HG03097 (cell line): ENCODE results near the gene UVRAG.

Experiments used
- ATAC-seq: cut with Tn5 transposase; IDR thresholded peaks from one replicate; pipeline ENCODE4 v1.9.1; 2021; ENCODE audit not compliant: unreplicated experiment, low FRiP score

UVRAG gene

DNA sequence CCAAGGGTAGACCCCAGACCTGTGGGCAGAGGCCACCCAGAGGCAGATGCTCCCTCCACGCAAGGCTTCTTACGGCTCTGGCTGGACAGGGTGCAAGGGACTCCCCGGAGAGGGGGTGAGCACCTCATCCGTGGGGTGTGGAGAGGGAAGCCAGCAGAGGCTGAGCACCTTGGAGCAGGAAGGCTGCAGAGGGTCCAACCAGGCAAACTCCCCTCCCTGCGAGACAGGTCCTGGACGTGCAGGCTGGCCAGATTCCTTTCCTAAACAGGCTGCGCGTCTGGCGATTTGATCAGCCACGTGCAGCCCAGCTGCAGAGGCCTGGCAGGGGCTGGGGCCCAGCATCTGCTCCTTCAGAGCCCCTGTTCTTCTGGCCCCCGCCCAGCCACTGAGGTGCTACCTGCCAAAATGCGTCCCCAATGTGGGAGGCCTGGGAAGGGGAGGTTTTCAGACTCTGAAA is 342.0 kb downstream of the UVRAG start:
- no peak for ATAC-seq

DNA sequence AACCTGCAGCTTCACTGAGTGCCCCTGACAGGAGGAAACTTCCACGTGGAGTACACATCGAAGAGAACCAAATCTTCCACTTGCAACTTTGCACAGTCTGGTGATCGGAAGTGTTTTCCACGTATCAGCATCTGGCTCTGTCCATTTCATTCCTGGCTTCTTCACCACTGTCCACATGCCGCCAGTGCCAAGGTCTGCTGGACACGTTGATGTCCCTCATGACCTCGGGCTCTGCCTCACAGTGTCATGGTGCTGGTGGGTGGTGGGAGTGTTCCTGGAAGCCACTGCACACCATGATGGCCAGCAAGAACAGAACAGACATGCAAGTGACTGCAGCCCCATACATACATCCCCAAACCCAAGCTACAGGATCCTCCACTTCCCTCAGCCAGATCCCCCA is 342.9 kb downstream of the UVRAG start:
- ATAC-seq: no peak

DNA sequence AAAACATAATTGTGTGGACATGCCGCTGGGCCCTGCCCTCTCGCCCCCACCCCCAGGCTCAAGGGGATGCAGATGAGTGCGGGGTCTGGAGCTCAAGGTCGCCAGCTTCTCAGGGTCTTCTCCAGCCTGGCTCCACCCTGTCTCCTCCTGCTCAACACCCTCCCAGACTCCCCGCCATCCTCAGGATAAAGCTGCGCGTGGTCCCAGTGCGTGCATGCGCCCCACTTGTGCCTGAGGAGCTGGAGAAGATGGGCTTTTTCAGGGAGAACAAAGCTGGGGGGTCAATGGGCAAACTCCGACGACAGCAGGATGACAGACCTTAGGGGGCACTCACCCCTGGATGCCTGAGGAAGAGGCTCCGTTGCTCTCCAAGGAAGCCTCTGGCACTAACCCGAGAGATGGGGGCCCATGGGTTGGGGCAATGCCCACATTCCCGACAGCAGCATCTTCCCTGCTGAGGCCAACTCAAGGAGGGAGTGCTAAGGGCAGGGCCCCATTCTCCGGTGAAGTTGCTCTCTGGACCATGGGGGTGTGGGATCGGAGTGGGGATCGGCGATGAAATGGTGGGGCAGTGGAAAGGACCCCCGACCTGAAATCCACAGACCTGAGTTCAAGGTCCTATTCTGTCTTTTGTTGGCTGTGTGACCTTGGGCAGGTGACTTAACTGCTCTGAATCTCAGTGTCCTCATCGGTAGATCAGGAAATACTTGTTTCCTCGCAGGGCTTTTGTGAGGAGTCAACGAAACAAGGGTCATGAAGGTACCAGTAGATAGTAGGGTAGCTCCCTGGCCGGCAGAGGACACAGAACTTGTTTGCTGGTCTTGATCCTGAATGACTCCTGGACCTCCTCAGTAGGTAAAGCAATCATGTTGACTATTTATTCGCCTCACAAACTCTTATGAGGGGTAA is 343.6 kb downstream of the UVRAG start:
- no peak for ATAC-seq

DNA sequence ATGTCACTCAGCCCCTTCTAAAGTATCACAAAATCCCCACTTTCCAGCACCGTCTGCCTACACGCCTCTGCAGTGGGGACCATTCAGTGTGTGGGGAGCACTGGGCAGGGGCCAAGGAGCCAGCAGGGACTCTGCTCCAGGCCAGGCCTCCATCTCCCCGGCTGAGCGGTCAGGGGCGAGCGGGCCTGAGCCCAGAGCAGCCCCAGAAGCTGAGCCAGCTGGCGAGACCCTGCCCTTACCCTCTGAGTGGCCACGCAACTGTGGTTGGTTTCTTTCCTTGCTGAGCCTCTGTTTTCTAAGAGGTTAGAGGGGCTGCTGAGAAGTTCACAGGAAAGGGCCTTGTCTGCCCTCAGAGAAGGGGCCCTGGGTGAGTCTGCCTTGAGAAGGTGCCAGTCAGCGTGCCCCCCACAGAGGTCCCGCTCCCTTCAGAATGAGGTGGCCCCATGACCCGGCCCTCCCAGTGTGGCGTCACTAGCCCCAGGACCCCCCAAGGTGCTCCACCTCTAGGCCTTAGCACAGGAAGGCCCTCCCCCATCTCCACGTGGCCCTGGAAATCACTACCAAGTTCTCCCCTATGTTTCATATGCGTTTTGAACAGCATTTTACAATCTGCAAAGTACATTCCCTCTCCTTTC is 344.4 kb downstream of the UVRAG start:
- no peak for ATAC-seq

DNA sequence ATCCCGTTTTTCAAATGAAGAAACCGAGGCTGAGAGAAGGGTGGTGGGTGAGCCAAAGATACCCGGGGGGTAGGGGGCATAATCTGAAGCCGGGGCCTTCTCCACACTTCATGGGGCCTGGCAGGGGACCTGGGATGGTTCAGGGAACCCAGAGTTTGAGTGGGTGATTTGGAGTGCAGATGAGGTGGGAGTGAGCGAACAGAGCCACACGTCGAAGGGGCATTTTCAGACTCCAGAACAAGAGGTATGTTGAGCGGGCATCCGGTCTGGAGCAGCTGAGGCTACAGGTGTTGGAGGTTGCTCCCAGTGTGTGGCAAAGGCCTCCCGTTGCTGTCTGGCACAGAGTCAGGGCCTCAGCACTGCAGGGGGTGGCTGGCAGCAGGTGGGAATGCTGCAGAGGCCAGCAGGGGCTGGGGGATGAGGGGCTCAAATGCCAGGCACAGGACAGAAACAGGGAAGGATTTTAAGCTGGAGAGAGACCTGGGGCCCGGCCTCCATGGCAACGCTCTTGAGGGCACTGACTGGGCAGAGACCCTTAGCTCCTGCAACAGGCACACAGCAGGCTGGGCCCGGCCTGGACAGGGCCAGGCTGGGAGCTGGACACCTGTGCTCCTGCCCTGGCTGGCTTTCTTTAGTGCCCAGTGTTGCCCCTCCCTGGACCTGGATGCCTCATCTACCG is 345.1 kb downstream of the UVRAG start:
- ATAC-seq: no peak

- no peak for ATAC-seq
Observed at GRCh38 chr11:76160856-76161255, 345.8 kb downstream of the UVRAG start.

- no peak for ATAC-seq
Observed at GRCh38 chr11:76161261-76161961, 346.4 kb downstream of the UVRAG start.

- ATAC-seq: no peak
Observed at GRCh38 chr11:76162336-76163288, 347.6 kb downstream of the UVRAG start.

GRCh38 chr11:76163289-76163880 is 348.4 kb downstream of the UVRAG start:
- ATAC-seq: no peak

DNA sequence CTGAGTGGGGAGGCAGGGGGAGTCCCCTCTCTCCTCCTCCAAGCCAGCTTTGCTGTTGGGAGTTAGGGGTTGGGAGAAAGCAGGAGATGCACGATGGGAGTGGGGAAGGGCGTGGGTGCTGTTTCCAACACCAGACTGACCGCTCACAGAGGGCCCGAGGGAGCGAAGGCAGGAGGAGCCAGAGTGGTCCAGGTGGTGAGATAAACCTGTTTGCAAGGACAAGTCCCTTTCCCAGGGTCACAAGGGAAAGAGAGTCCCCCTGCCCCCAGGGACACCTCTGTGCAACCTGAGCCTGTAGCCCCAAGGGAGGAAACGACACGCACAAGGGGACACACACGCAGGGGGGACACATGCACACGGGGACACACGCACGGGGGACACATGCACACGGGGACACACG is 349.1 kb downstream of the UVRAG start:
- ATAC-seq: no peak

DNA sequence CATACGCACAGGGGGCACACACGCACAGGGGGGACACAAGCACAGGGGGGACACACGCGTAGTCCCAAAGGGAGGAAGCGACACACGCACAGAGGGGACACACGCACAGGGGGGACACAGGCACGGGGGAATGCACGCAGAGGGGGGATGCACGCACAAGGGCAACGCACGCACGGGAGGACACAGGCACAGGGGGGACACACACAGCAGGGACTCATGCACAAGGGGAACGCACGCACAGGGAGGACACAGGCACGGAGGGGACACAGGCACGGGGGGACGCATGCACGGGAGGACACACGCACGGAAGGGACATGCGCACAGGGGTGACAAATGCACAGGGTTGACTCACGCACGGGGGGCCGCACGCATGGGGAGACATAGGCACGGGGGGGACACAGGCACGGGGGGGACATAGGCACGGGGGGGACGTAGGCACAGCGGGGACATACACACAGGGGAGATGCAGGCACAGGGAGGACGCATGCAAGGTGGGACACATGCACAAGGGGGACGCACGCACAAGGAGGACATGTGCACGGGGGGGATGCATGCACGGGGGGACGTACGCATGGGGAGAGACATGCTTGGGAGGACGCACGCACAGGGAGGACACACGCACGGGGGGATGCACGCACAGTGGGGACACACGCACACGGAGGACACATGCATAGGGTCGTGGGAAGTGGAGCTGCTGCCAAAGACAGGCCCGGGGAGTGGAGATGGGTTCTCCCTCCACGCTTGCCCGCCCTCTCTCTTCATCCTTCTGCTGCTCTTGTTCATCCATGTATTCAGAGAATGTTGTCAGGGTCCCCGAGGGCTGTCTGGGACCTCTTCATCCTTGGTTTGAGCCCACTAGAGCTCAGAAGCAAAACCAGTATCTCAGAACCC is 350.1 kb downstream of the UVRAG start:
- ATAC-seq: no peak

DNA sequence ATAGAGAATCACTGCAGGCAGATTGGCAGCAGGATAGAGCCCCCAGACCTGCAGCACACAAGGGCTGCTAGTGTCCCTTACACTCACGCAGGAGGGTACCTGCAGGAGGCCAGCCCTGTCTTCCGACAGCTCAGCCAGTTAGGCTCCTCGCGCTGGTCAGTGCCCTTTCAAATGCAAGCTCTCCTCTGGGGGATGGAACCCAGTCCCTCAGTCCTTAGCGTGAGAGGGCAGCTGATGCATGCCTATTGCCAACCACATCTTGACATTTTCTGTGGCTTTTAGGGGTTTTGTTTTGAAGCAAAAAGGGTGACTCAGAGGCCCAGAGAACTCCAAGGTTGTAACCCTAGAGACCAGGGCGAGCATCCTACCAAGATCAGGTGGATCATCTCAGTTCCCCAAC is 351.3 kb downstream of the UVRAG start:
- ATAC-seq: peak; percentile 50

- no peak for ATAC-seq
Observed at GRCh38 chr11:76167590-76167989, 352.6 kb downstream of the UVRAG start.

GRCh38 chr11:76169473-76169896 is 354.5 kb downstream of the UVRAG start:
- no peak for ATAC-seq

DNA sequence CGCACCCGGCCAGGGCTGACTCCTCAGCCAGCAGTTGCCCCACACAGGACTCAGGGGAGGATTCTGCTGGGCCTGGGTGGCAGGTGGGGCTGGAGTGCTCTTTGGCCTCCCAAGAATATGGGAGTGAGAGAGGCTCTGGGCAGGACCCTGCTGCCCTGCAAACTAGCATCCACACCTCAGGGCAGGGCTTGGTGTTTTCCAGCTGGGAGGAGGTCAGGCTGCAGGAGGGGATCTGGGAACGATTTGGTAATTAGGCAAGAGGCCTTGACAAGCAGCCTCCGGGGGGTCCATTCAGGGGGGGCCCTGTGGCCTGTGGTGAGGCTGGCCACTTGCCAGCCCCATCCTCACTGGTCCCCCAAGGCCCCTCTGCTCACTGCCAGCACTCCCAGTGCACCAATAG is 355.5 kb downstream of the UVRAG start:
- no peak for ATAC-seq

- no peak for ATAC-seq
Observed at GRCh38 chr11:76172583-76172982, 357.6 kb downstream of the UVRAG start.

DNA sequence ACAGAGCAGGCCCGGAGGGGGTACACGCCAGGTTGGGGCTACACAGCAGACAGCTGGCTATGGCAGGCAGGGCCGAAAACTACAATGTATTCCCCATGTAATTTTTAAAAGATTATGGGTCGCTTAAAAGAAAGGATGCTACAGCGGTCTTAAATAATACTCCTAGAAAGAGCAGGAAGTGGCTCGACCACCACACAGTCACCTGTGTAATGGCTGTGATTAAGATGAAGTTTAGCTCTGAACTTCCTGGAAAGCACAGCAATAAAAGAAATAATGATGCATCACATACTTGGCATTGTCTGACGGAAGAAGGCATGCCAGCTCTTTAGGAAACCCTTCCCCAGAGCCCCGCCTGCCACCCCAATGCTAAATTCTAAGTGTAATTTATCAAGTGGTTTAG is 358.7 kb downstream of the UVRAG start:
- no peak for ATAC-seq

- no peak for ATAC-seq
Observed at GRCh38 chr11:76174330-76174729, 359.3 kb downstream of the UVRAG start.
